ENCODE results near the gene GALE. TPM values are rescaled to one million over a fixed set of nuclear protein-coding genes. Genes with fewer than 3 reads are reported as not detected.

The GALE gene
- total RNA-seq, 1 experiment from 2014 or later = 114 TPM

- no TSS peak for BruUV-seq (replicated peaks)
- ATAC-seq (no peak), DNase-seq (ENCODE audit: low read depth, low spot score) (no peak)
- ChIA-PET POLR2A (interaction anchor here (0.7 kb wide), 1 partner anchor 81 kb away, joined by 3 read pairs; no protein-coding TSS in a partner anchor), CTCF (interaction anchor here (0.6 to 2.4 kb wide), 4 partner anchors 17 to 29 kb away, joined by 4 to 13 read pairs (median 6); partner anchors contain the start of gene PITHD1)
- in situ Hi-C loops (cut with HindIII; ENCODE audit: low pct_unique_long_range_greater_than_20kb, low sequenced_read_pairs) = no loop called here
- intact Hi-C loops (cut with micrococcal nuclease; ENCODE audit: unreplicated experiment) = no loop called here
- H3K4me3 ChIP-seq (ENCODE audit: low read depth in 2 of 2, low read length in 2 of 2) = peak overlapping the region; percentile 86 to 89
- peak overlapping the region; percentile 94 for H3K27ac ChIP-seq (ENCODE audit: low read length)
- peaks cover 47% of the 10 kb centered on the region for H3K4me1 ChIP-seq (ENCODE audit: control insufficient read depth, insufficient read depth, low read length)
- TF ChIP-seq REST (IDR thresholded peaks at IDR 0.05; ENCODE audit: insufficient read depth in 1 of 2, low read depth in 2 of 2, low read length in 1 of 2) (no peak), POLR2AphosphoS5 (IDR thresholded peaks at IDR 0.05; ENCODE audit: low read depth, low read length) (no peak), TCF7L2 (IDR thresholded peaks at IDR 0.05; ENCODE audit: low read depth, low read length) (no peak)
- TF ChIP-seq, protein P1, sequence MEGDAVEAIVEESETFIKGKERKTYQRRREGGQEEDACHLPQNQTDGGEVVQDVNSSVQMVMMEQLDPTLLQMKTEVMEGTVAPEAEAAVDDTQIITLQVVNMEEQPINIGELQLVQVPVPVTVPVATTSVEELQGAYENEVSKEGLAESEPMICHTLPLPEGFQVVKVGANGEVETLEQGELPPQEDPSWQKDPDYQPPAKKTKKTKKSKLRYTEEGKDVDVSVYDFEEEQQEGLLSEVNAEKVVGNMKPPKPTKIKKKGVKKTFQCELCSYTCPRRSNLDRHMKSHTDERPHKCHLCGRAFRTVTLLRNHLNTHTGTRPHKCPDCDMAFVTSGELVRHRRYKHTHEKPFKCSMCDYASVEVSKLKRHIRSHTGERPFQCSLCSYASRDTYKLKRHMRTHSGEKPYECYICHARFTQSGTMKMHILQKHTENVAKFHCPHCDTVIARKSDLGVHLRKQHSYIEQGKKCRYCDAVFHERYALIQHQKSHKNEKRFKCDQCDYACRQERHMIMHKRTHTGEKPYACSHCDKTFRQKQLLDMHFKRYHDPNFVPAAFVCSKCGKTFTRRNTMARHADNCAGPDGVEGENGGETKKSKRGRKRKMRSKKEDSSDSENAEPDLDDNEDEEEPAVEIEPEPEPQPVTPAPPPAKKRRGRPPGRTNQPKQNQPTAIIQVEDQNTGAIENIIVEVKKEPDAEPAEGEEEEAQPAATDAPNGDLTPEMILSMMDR (IDR thresholded peaks at IDR 0.05) = peak; percentile 68
- H3K36me3 ChIP-seq (ENCODE audit: control insufficient read depth, insufficient read depth, low read length) = peaks cover 8% of the 10 kb centered on the region; the same call in 1 of the 2 replicates
- H3K27me3 ChIP-seq (ENCODE audit: control insufficient read depth, insufficient read depth, low read length) = no peaks in the 10 kb centered on the region
- no peaks in the 10 kb centered on the region for H3K9me3 ChIP-seq (ENCODE audit: control insufficient read depth, insufficient read depth, low read depth, low read length)
Measured at GRCh38 chr1:23798662-23799142, 1.9 kb downstream of the GALE start.

DNA sequence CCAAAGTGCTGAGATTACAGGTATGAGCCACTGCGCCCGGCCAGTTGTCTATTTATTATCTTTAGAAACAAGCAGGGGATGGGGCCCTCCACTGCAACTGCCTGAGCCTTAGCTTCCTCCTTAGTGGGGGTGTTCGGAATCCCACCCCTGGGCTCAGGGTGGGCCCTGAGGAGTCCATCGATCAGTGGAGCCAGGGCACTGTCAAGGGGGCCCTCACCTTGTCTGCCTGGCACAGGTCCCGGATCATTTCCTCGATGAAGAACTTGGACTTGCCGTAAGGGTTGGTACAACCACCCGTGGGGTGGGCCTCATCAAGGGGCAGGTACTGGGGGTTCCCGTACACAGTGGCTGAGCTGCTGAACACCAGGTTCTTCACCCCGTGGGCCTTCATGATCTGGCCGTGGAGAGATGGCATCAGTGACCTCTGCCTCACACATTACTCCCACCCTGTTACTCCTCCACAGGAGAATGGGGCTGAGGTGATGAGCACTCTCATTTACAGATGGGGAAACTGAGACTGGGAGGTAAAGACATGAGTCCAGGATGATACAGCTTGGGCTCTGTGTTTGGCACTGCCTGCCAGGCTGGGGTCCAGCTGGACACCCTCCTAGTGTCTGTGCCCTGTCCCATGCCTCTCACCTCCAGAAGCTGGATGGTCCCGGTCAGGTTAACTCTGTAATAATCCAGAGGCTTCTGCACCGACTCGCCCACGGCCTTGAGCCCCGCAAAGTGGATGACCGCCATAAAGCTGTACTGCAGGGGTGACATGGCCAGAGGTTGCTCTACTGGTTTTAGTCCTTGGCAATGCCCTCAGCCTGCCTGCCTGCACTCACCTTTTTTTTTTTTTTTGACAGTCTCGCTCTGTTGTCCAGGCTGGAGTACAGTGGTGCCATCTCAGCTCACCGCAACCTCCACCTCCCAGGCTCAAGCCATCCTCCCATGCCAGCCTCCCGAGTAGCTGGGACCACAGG is 2.8 kb downstream of the GALE start:
- no TSS peak for BruUV-seq (replicated peaks)
- in situ Hi-C loops (cut with HindIII; ENCODE audit: low pct_unique_long_range_greater_than_20kb, low sequenced_read_pairs) (no loop called here), intact Hi-C loops (cut with micrococcal nuclease; ENCODE audit: unreplicated experiment) (no loop called here)
- Histone ChIP-seq H3K27me3 (ENCODE audit: control insufficient read depth, insufficient read depth, low read length) (no peaks in the 10 kb centered on the region), H3K4me3 (ENCODE audit: low read depth in 2 of 2, low read length in 2 of 2) (no peak overlapping the region), H3K9me3 (ENCODE audit: control insufficient read depth, insufficient read depth, low read depth, low read length) (no peaks in the 10 kb centered on the region), H3K4me1 (ENCODE audit: control insufficient read depth, insufficient read depth, low read length) (peaks cover 57% of the 10 kb centered on the region), H3K27ac (ENCODE audit: low read length) (no peak overlapping the region), H3K36me3 (ENCODE audit: control insufficient read depth, insufficient read depth, low read length) (peaks cover 8% of the 10 kb centered on the region; the same call in 1 of the 2 replicates)
- ATAC-seq (no peak), DNase-seq (ENCODE audit: low read depth, low spot score) (no peak)
- ChIA-PET POLR2A (interaction anchor here (0.7 to 1.6 kb wide), 2 partner anchors 20 to 80 kb away, joined by 3 to 4 read pairs; partner anchors contain the start of gene PITHD1), CTCF (interaction anchor here (0.6 to 2.4 kb wide), 4 partner anchors 16 to 31 kb away, joined by 3 to 13 read pairs (median 5); partner anchors contain the start of gene PITHD1)
- TF ChIP-seq TCF7L2 (IDR thresholded peaks at IDR 0.05; ENCODE audit: low read depth, low read length) = no peak
- TF ChIP-seq, protein P1 (IDR thresholded peaks at IDR 0.05) = no peak
- no peak for TF ChIP-seq REST (IDR thresholded peaks at IDR 0.05; ENCODE audit: insufficient read depth in 1 of 2, low read depth in 2 of 2, low read length in 1 of 2)
